Mammary epithelial cell (primary cell): ENCODE results near the gene CAGE1.

Experiments
- CTCF ChIP-seq, 2 donors: IDR thresholded peaks in 1 of 2; conservative IDR thresholded peaks in 1 of 2; 2 replicates each; pipeline ENCODE4 v1.5.1; 2011 to 2012; ENCODE audit warnings: inconsistent platforms in 2 of 2, low read length in 2 of 2, mild to moderate bottlenecking in 2 of 2, control low read depth in 1 of 2, low read depth in 1 of 2; ENCODE audit not compliant: insufficient read depth in 1 of 2; ENCODE audit errors: extremely low read depth in 1 of 2
- EZH2 ChIP-seq: IDR thresholded peaks from 2 replicates; pipeline ENCODE4 v1.6.1; 2012; ENCODE audit warnings: low read length, inconsistent platforms, borderline replicate concordance

GRCh38 chr6:7307533-7307932 is 82.0 kb downstream of the CAGE1 start:
- TF ChIP-seq CTCF (conservative IDR thresholded peaks at IDR 0.05 in 1 of 2, IDR thresholded peaks at IDR 0.05 in 1 of 2; ENCODE audit: extremely low read depth in 1 of 2, insufficient read depth in 1 of 2, low read depth in 1 of 2, low read length in 2 of 2): no peak
- TF ChIP-seq EZH2: no peak
